IMR-90 (cell line): Measurements from ENCODE around the gene SHC4. TPM values are rescaled to one million over a fixed set of nuclear protein-coding genes. Genes with fewer than 3 reads are reported as not detected.

Experiments
- ATAC-seq: fragments of 200-7000 bp; cut with Tn5 transposase; 2 replicates; pipeline ENCODE4 v1.9.1; 2020; ENCODE audit warnings: low read depth, mild to moderate bottlenecking, moderate library complexity
- BruUV-seq: library from RNA; stranded (reverse); fragments of 400-500 nt; replicated peaks from 2 replicates; lab custom pipeline; 2021; lab: Mats Ljungman, UMichigan
- CTCF ChIA-PET: fragments of 300-600 bp; formaldehyde crosslinking; extraction: SDS; loops from one replicate; lab custom pipeline; 2021; ENCODE audit warnings: antibody characterized with exemption; lab: Yijun Ruan, JAX
- POLR2A ChIA-PET: fragments of 300-600 bp; sonication (Branson Sonifier 250); formaldehyde crosslinking; loops from one replicate; lab custom pipeline; 2022; ENCODE audit warnings: antibody characterized with exemption; ENCODE audit not compliant: unreplicated experiment; lab: Charles Lee
- DNase-seq: peaks from one replicate; pipeline ENCODE4 v3.0.0; 2013
- H2AFZ ChIP-seq: replicated peaks from 2 replicates; pipeline ENCODE3; 2013; ENCODE audit warnings: low read length, mild to moderate bottlenecking; ENCODE audit not compliant: poor library complexity
- H2AK5ac ChIP-seq: 2 replicates; pipeline ENCODE4 v1.6.1; 2013; ENCODE audit warnings: low read depth, low read length, inconsistent platforms
- H2AK9ac ChIP-seq: replicated peaks from 2 replicates; pipeline ENCODE3; 2013; ENCODE audit warnings: mild to moderate bottlenecking, low read depth, low read length, moderate library complexity; ENCODE audit not compliant: poor library complexity
- H2BK120ac ChIP-seq: 2 replicates; pipeline ENCODE4 v1.6.1; 2013; ENCODE audit warnings: low read depth, low read length, inconsistent platforms
- H2BK15ac ChIP-seq: 3 replicates; pipeline ENCODE4 v1.6.1; 2013; ENCODE audit warnings: low read depth, low read length, inconsistent platforms
- H2BK20ac ChIP-seq: 2 replicates; pipeline ENCODE4 v1.6.1; 2013; ENCODE audit warnings: low read depth, mild to moderate bottlenecking, inconsistent platforms, low read length, moderate library complexity
- H2BK5ac ChIP-seq: 2 replicates; pipeline ENCODE4 v1.6.1; 2013; ENCODE audit warnings: mild to moderate bottlenecking, low read depth, low read length, inconsistent platforms; ENCODE audit not compliant: poor library complexity, severe bottlenecking
- H3K14ac ChIP-seq: replicated peaks from 2 replicates; pipeline ENCODE4 v1.6.1; 2013; ENCODE audit warnings: low read depth, low read length, inconsistent platforms
- H3K18ac ChIP-seq: 2 replicates; pipeline ENCODE4 v1.6.1; 2013; ENCODE audit warnings: low read depth, low read length, control low read depth
- H3K23ac ChIP-seq: 2 replicates; pipeline ENCODE4 v1.6.1; 2013; ENCODE audit warnings: low read depth, low read length, inconsistent platforms
- H3K27ac ChIP-seq: 2 replicates; pipeline ENCODE4 v1.5.1; 2013; ENCODE audit warnings: mild to moderate bottlenecking, control low read depth, low read length; ENCODE audit not compliant: insufficient read depth
- H3K27me3 ChIP-seq: 2 replicates; pipeline ENCODE4 v1.6.1; 2013; ENCODE audit warnings: low read length; ENCODE audit not compliant: control insufficient read depth, insufficient read depth
- H3K36me3 ChIP-seq: 2 replicates; pipeline ENCODE4 v1.6.1; 2013; ENCODE audit warnings: low read length, mixed read lengths; ENCODE audit not compliant: control insufficient read depth, insufficient read depth
- H3K4ac ChIP-seq: 2 replicates; pipeline ENCODE4 v1.6.1; 2013; ENCODE audit warnings: low read depth, low read length, inconsistent platforms
- H3K4me1 ChIP-seq: 2 replicates; pipeline ENCODE4 v1.6.1; 2013; ENCODE audit warnings: low read length, mixed read lengths; ENCODE audit not compliant: control insufficient read depth, insufficient read depth
- H3K4me2 ChIP-seq: 2 replicates; pipeline ENCODE4 v1.6.1; 2013; ENCODE audit warnings: low read depth, mild to moderate bottlenecking, control low read depth, low read length, moderate library complexity
- H3K4me3 ChIP-seq: 2 replicates; pipeline ENCODE4 v1.5.1; 2013; ENCODE audit warnings: low read depth, mild to moderate bottlenecking, control low read depth, low read length, moderate library complexity; ENCODE audit not compliant: insufficient read depth
- H3K56ac ChIP-seq: 2 replicates; pipeline ENCODE4 v1.6.1; 2013; ENCODE audit warnings: low read length, inconsistent platforms; ENCODE audit not compliant: insufficient read depth; ENCODE audit errors: extremely low read depth
- H3K79me1 ChIP-seq, 2 experiments: 2 replicates each; pipeline ENCODE4 v1.6.1; 2013; ENCODE audit warnings: low read length in 2 of 2, inconsistent platforms in 1 of 2, low read depth in 1 of 2
- H3K9ac ChIP-seq: 2 replicates; pipeline ENCODE4 v1.6.1; 2013; ENCODE audit warnings: low read depth, low read length, control low read depth
- H3K9me1 ChIP-seq: 2 replicates; pipeline ENCODE4 v1.6.1; 2013; ENCODE audit warnings: low read length, inconsistent platforms; ENCODE audit not compliant: insufficient read depth
- H3K9me3 ChIP-seq: 2 replicates; pipeline ENCODE4 v1.6.1; 2013; ENCODE audit warnings: low read length; ENCODE audit not compliant: control insufficient read depth, insufficient read depth
- H4K20me1 ChIP-seq: 2 replicates; pipeline ENCODE4 v1.6.1; 2013; ENCODE audit warnings: low read length, inconsistent platforms; ENCODE audit not compliant: insufficient read depth
- H4K5ac ChIP-seq: 2 replicates; pipeline ENCODE4 v1.6.1; 2013; ENCODE audit warnings: mild to moderate bottlenecking, low read depth, low read length, control low read depth
- H4K8ac ChIP-seq, 2 experiments: 2 replicates each; pipeline ENCODE4 v1.6.1; 2013; ENCODE audit warnings: low read depth in 2 of 2, low read length in 2 of 2, control low read depth in 1 of 2, inconsistent platforms in 1 of 2
- H4K91ac ChIP-seq: 2 replicates; pipeline ENCODE4 v1.6.1; 2013; ENCODE audit warnings: low read depth, low read length, inconsistent platforms; ENCODE audit not compliant: insufficient read depth
- BHLHE40 ChIP-seq: fragments of 150-350 bp; IDR thresholded peaks from 2 replicates; pipeline ENCODE4 v1.6.1; 2016; ENCODE audit warnings: mild to moderate bottlenecking, low read depth, low read length
- CEBPB ChIP-seq: IDR thresholded peaks from 2 replicates; pipeline ENCODE4 v1.6.1; 2012; ENCODE audit warnings: low read depth, low read length, improper control_type of control experiment
- CHD1 ChIP-seq: IDR thresholded peaks from 2 replicates; pipeline ENCODE4 v1.6.1; 2012; ENCODE audit warnings: low read depth, low read length, improper control_type of control experiment
- FOS ChIP-seq: fragments of 150-350 bp; IDR thresholded peaks from 2 replicates; pipeline ENCODE4 v1.6.1; 2016; ENCODE audit warnings: low read depth, low read length
- MAFK ChIP-seq: IDR thresholded peaks from 2 replicates; pipeline ENCODE4 v1.6.1; 2012; ENCODE audit warnings: low read depth, low read length, improper control_type of control experiment
- MAZ ChIP-seq: IDR thresholded peaks from 2 replicates; pipeline ENCODE4 v1.6.1; 2012; ENCODE audit warnings: low read depth, mild to moderate bottlenecking, low read length, improper control_type of control experiment, moderate library complexity, borderline replicate concordance
- MXI1 ChIP-seq: IDR thresholded peaks from 2 replicates; pipeline ENCODE4 v1.6.1; 2012; ENCODE audit warnings: low read depth, mild to moderate bottlenecking, low read length, moderate library complexity, borderline replicate concordance
- NFE2L2 ChIP-seq: fragments of 150-350 bp; IDR thresholded peaks from 2 replicates; pipeline ENCODE4 v1.6.1; 2016; ENCODE audit warnings: low read depth, mild to moderate bottlenecking, low read length
- POLR2A ChIP-seq: IDR thresholded peaks from 2 replicates; pipeline ENCODE4 v1.6.1; 2012; ENCODE audit warnings: mild to moderate bottlenecking, low read depth, low read length
- RAD21 ChIP-seq: IDR thresholded peaks from 2 replicates; pipeline ENCODE4 v1.6.1; 2012; ENCODE audit warnings: low read length, improper control_type of control experiment
- RCOR1 ChIP-seq: IDR thresholded peaks from 2 replicates; pipeline ENCODE4 v1.6.1; 2012; ENCODE audit warnings: mild to moderate bottlenecking, low read length, improper control_type of control experiment; ENCODE audit not compliant: insufficient replicate concordance
- RFX5 ChIP-seq: IDR thresholded peaks from 2 replicates; pipeline ENCODE4 v1.8.0; 2012; ENCODE audit warnings: low read depth, mild to moderate bottlenecking, low read length, moderate library complexity
- SMC3 ChIP-seq: fragments of 150-350 bp; IDR thresholded peaks from 2 replicates; pipeline ENCODE4 v1.6.1; 2016; ENCODE audit warnings: low read depth, mild to moderate bottlenecking, antibody characterized with exemption, low read length, moderate library complexity
- WGBS, 2 experiments: methylation state at CpG; one replicate each; pipeline versions ENCODE4 v1.1.5 to v1.1.7; 2013; ENCODE audit warnings: missing lambda C conversion rate in 2 of 2; ENCODE audit not compliant: insufficient read length in 1 of 2; ENCODE audit errors: extremely low coverage in 2 of 2; 5-methylcytosine and 5-hydroxymethylcytosine counted together
- dilution Hi-C: fragments of 300-500 bp; cut with HindIII; formaldehyde crosslinking; loops from one replicate; pipeline ENCODE4 v1.14.3; 2018; ENCODE audit warnings: low sequenced_read_pairs; ENCODE audit not compliant: unreplicated experiment
- in situ Hi-C: fragments of 300-500 bp; cut with MboI; formaldehyde crosslinking; loops from 3 replicates; pipeline ENCODE4 v1.14.3; 2019; ENCODE audit warnings: low sequenced_read_pairs, inconsistent platforms, mixed read lengths
- intact Hi-C: fragments of 100-400 bp; cut with micrococcal nuclease; formaldehyde crosslinking; loops from 2 replicates; pipeline ENCODE4 v1.10.0; 2022
- polyA plus RNA-seq, 3 experiments: library from polyadenylated mRNA; depleted of rRNA; stranded (reverse); fragments of >200 nt; gene quantifications; 2 replicates each; pipeline ENCODE4 v1.2.3, GENCODE V29; 2012; ENCODE audit warnings: low replicate concordance in 1 of 3
- total RNA-seq: library from RNA; depleted of rRNA; stranded (reverse); fragments of >200 nt; gene quantifications from 2 replicates; pipeline ENCODE4 v1.2.3, GENCODE V29; 2012
- TF ChIP-seq, protein P1 (sequence below): fragments of 150-350 bp; IDR thresholded peaks from 2 replicates; pipeline ENCODE4 v1.6.1; 2017; ENCODE audit warnings: mild to moderate bottlenecking, antibody characterized with exemption, low read length, low read depth
- TF ChIP-seq, protein P2 (sequence below): conservative IDR thresholded peaks from 2 replicates; pipeline ENCODE4 v1.5.1; 2012; ENCODE audit warnings: mild to moderate bottlenecking, low read depth, low read length, improper control_type of control experiment
- TF ChIP-seq, protein P3 (sequence below): fragments of 150-350 bp; IDR thresholded peaks from 2 replicates; pipeline ENCODE4 v1.6.1; 2016; ENCODE audit warnings: low read depth, mild to moderate bottlenecking, low read length, moderate library complexity, borderline replicate concordance

The SHC4 gene
- total and polyA plus RNA-seq, 2 of the 4 experiments (the other 2 are of a cell fraction) = 0.91 to 2.7 TPM

DNA sequence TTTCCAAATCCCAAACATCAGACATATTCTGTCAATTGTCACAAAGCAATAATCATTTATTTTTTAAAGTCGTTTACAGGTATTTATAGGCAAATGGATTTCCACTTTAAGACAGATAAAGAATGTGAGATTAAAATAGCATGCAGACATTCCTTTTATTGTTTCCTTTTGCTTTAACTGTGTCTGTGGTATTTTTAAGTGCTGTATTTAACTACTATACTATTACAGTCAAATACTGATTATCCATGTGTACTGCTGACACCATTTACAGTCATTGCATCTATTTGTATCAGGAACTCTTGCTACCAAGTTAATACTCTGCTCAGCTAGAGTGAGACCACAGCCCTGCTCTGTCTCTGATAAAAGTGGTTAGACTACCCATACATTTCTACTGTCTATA is 140.0 kb downstream of the SHC4 start:
- Histone ChIP-seq H3K27me3 (no peaks in the 10 kb centered on the region), H2AK5ac (no peak overlapping the region), H2BK20ac (no peak overlapping the region), H3K36me3 (no peaks in the 10 kb centered on the region), H3K79me1 (no peaks in the 10 kb centered on the region), H3K4ac (no peak overlapping the region), H3K4me3 (no peak overlapping the region), H4K20me1 (no peaks in the 10 kb centered on the region), H3K9me1 (no peaks in the 10 kb centered on the region), H3K4me1 (0 out of 2 replicates have a peak, but pooled peaks cover 2% of the 10 kb centered on the region), H3K56ac (no peak overlapping the region), H3K9ac (no peak overlapping the region), H3K14ac (0 out of 2 replicates have a peak overlapping the region, but pooled peaks have one; percentile 45), H2BK15ac (no peak overlapping the region), H4K91ac (no peak overlapping the region), H4K8ac (no peak overlapping the region), H3K4me2 (no peak overlapping the region), H3K23ac (no peak overlapping the region), H4K5ac (no peak overlapping the region), H3K18ac (no peak overlapping the region), H2BK120ac (no peak overlapping the region), H2AFZ (no peak overlapping the region), H3K9me3 (no peaks in the 10 kb centered on the region), H3K27ac (no peak overlapping the region), H2AK9ac (no peak overlapping the region), H2BK5ac (no peak overlapping the region)
- TF ChIP-seq MAZ (no peak), BHLHE40 (no peak), FOS (no peak), MAFK (no peak), POLR2A (no peak), MXI1 (no peak), NFE2L2 (no peak), RFX5 (no peak), RCOR1 (no peak), RAD21 (no peak), CHD1 (no peak), SMC3 (no peak), CEBPB (no peak)
- TF ChIP-seq, protein P1, sequence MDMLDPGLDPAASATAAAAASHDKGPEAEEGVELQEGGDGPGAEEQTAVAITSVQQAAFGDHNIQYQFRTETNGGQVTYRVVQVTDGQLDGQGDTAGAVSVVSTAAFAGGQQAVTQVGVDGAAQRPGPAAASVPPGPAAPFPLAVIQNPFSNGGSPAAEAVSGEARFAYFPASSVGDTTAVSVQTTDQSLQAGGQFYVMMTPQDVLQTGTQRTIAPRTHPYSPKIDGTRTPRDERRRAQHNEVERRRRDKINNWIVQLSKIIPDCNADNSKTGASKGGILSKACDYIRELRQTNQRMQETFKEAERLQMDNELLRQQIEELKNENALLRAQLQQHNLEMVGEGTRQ = no peak
- TF ChIP-seq, protein P2, sequence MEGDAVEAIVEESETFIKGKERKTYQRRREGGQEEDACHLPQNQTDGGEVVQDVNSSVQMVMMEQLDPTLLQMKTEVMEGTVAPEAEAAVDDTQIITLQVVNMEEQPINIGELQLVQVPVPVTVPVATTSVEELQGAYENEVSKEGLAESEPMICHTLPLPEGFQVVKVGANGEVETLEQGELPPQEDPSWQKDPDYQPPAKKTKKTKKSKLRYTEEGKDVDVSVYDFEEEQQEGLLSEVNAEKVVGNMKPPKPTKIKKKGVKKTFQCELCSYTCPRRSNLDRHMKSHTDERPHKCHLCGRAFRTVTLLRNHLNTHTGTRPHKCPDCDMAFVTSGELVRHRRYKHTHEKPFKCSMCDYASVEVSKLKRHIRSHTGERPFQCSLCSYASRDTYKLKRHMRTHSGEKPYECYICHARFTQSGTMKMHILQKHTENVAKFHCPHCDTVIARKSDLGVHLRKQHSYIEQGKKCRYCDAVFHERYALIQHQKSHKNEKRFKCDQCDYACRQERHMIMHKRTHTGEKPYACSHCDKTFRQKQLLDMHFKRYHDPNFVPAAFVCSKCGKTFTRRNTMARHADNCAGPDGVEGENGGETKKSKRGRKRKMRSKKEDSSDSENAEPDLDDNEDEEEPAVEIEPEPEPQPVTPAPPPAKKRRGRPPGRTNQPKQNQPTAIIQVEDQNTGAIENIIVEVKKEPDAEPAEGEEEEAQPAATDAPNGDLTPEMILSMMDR = no peak
- TF ChIP-seq, protein P3, sequence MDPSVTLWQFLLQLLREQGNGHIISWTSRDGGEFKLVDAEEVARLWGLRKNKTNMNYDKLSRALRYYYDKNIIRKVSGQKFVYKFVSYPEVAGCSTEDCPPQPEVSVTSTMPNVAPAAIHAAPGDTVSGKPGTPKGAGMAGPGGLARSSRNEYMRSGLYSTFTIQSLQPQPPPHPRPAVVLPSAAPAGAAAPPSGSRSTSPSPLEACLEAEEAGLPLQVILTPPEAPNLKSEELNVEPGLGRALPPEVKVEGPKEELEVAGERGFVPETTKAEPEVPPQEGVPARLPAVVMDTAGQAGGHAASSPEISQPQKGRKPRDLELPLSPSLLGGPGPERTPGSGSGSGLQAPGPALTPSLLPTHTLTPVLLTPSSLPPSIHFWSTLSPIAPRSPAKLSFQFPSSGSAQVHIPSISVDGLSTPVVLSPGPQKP = no peak
- WGBS, 2 experiments = no CpG with 5 or more reads among the region's 1 CpG
- BruUV-seq = no TSS peak
- in situ Hi-C loops (no loop called here), intact Hi-C loops (no loop called here), dilution Hi-C loops (no loop called here)
- DNase-seq (no peak), ATAC-seq (no peak; the same call in 1 of the 2 replicates)
- ChIA-PET CTCF (interaction anchor here (0.9 kb wide), 1 partner anchor 10 kb away, joined by 3 read pairs; no protein-coding TSS in a partner anchor), POLR2A (no interaction called here)
